Body of pancreas (tissue), 4 donors: ENCODE results near the gene EDIL3. TPM values are rescaled to one million over a fixed set of nuclear protein-coding genes. Genes with fewer than 3 reads are reported as not detected.
A peak's percentile ranks its signal among the peaks of the same experiment; 100 is the strongest.

ENCODE experiments used
- ATAC-seq: fragments of 150-250 bp; one replicate; pipeline ENCODE4 v1.9.1; 2016
- DNase-seq, 4 donors: peaks; one replicate each; pipeline ENCODE4 v3.0.0-alpha.2; 2019
- H3K27ac ChIP-seq, 4 donors: fragments of 200-600 bp; sonication (generic); 1 replicate in 3 of 4; 2 replicates in 1 of 4; pipeline versions ENCODE4 v1.5.1 to v1.6.1; 2016 to 2019; ENCODE audit warnings: mild to moderate bottlenecking in 1 of 4, mixed read lengths in 1 of 4, moderate library complexity in 1 of 4
- H3K27me3 ChIP-seq, 2 donors: fragments of 200-600 bp; sonication (generic); one replicate each; pipeline ENCODE4 v1.6.0; 2016; ENCODE audit warnings: mild to moderate bottlenecking in 1 of 2
- H3K36me3 ChIP-seq, 2 donors: fragments of 200-600 bp; sonication (generic); replicated peaks in 1 of 2; 2 replicates each; pipeline ENCODE4 v1.5.1; 2016; ENCODE audit warnings: low read depth in 2 of 2; ENCODE audit not compliant: insufficient read depth in 1 of 2
- H3K4me1 ChIP-seq: fragments of 200-600 bp; sonication (generic); one replicate; pipeline ENCODE4 v1.6.0; 2016
- H3K4me3 ChIP-seq, 2 donors: fragments of 200-600 bp; sonication (generic); 1 replicate in 1 of 2; 2 replicates in 1 of 2; pipeline ENCODE4 v1.5.1; 2016 to 2019
- H3K9me3 ChIP-seq, 3 donors: fragments of 200-600 bp; sonication (generic); 1 replicate in 2 of 3; 2 replicates in 1 of 3; pipeline ENCODE4 v1.5.1; 2016
- POLR2A ChIP-seq, 3 donors: fragments of 450-650 bp; IDR thresholded peaks; one replicate each; pipeline ENCODE4 v1.6.1; 2016; ENCODE audit warnings: antibody characterized with exemption in 3 of 3, mild to moderate bottlenecking in 2 of 3
- WGBS, 2 donors: methylation state at CpG; one replicate each; pipeline ENCODE4 v1.1.5; 2017; 5-methylcytosine and 5-hydroxymethylcytosine counted together
- intact Hi-C: fragments of 100-400 bp; cut with DNase I; formaldehyde crosslinking; loops from one replicate; pipeline ENCODE4 v1.15.1; 2023
- total RNA-seq, 2 donors: library from RNA; depleted of rRNA; stranded (reverse); fragments of >200 nt; gene quantifications; one replicate each; pipeline ENCODE4 v1.1.0, GENCODE V29; 2016
- TF ChIP-seq, protein P1 (sequence below), 7 experiments: fragments of 450-650 bp in 4 of 7; fragments of 200-600 bp in 3 of 7; sonication (generic) in 3 of 7; IDR thresholded peaks; one replicate each; pipeline ENCODE4 v1.5.1; 2016 to 2019; ENCODE audit warnings: antibody characterized with exemption in 7 of 7

The EDIL3 gene
- total RNA-seq, 2 donors from 2014 or later: 2.3 to 4.7 TPM

DNA sequence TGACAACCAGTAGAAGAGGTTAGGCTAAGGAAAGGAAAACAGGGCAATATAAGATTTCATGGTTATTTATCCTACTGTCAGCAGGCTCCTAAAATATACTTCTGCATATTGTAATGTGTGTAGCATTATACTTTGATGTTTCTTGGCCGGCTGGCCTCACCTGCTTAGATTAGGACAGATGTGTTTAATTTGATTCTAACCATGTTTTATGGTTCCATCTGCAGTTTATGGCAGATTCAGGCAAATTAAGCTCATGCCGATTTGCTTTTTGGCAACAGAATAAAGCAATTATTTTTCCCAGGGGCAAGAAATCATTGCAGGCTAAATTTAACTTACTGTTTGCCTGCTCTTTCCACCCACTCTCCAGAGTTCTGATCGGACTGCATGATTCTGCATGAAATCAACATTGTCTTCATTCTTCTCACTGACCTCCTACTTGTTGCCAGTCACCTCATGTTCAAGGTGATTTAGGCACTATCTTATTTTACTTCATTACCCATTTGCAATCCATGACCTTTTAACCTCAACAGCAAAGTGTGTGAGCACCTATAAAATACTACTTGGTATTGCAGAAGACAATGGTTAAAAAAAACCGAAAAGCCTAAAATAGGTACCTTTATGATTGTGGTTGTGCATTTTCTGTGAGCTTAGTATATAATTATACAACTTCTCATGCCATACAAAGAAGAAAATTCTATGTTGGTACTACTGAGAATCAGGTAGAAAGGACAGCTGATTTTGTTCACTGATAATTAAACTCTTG, 125.2 kb downstream of the EDIL3 start:
- ATAC-seq (no peak), DNase-seq (no peak)
- 50 to 65% methylated on average over 4 of the region's 4 CpGs for WGBS, 2 donors
- Histone ChIP-seq H3K4me1 (no peaks in the 10 kb centered on the region), H3K9me3 (no peaks in the 10 kb centered on the region), H3K4me3 (no peak overlapping the region), H3K27ac (no peak overlapping the region), H3K27me3 (no peaks in the 10 kb centered on the region), H3K36me3 (no peaks in the 10 kb centered on the region)
- intact Hi-C loops: no loop called here
- TF ChIP-seq, protein P1, sequence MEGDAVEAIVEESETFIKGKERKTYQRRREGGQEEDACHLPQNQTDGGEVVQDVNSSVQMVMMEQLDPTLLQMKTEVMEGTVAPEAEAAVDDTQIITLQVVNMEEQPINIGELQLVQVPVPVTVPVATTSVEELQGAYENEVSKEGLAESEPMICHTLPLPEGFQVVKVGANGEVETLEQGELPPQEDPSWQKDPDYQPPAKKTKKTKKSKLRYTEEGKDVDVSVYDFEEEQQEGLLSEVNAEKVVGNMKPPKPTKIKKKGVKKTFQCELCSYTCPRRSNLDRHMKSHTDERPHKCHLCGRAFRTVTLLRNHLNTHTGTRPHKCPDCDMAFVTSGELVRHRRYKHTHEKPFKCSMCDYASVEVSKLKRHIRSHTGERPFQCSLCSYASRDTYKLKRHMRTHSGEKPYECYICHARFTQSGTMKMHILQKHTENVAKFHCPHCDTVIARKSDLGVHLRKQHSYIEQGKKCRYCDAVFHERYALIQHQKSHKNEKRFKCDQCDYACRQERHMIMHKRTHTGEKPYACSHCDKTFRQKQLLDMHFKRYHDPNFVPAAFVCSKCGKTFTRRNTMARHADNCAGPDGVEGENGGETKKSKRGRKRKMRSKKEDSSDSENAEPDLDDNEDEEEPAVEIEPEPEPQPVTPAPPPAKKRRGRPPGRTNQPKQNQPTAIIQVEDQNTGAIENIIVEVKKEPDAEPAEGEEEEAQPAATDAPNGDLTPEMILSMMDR (IDR thresholded peaks at IDR 0.05): no peak
- no peak for TF ChIP-seq POLR2A (IDR thresholded peaks at IDR 0.05)

DNA sequence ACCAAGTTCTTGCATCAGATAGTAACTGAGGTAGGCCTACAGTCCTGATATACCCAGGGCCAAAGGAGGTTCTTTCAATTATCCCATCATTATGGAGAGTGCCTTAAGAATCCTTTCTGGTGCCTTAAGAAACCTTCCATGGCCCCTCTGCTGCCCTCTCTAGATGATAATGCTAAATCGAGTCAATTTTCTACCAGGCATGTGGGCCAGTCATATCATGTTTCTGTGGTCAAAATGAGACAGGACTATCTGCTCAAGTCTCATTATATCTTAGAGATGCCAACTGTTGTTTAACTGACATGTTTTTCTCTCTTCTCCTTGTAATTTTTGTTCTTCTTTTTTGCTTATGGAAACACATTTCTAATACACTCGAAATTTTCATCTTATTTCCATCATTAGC, 127.6 kb downstream of the EDIL3 start:
- no peaks in the 10 kb centered on the region for H3K27me3 ChIP-seq
- TF ChIP-seq POLR2A (IDR thresholded peaks at IDR 0.05): no peak
- TF ChIP-seq, protein P1 (IDR thresholded peaks at IDR 0.05): no peak
- 44 to 61% methylated on average over 2 of the region's 2 CpGs for WGBS, 2 donors

DNA sequence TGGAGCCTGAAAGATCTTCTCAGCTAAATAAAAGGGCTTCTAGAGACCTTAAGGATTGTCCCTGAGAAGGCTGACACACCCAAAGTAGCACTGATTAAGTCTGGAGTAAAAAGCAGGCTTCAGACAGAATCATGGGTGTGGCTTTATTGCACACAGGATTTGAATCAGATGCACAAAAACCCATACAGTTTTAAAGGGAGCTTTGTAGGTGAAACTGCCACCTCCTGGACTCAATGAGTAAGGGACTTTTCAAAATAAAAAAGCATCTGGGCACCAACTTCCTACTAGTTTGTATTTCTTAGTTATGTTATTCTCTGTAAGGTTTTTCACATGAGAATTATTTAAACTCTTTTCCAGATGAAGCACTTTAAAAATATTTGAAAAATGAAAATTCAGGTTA, 129.4 kb downstream of the EDIL3 start:
- ATAC-seq (no peak), DNase-seq (no peak)
- Histone ChIP-seq H3K4me1 (no peaks in the 10 kb centered on the region), H3K9me3 (no peaks in the 10 kb centered on the region), H3K27ac (no peak overlapping the region), H3K27me3 (no peaks in the 10 kb centered on the region), H3K4me3 (no peak overlapping the region), H3K36me3 (no peaks in the 10 kb centered on the region)
- TF ChIP-seq, protein P1 (IDR thresholded peaks at IDR 0.05): peak in 1 of 7 experiments; percentile 8
- no peak for TF ChIP-seq POLR2A (IDR thresholded peaks at IDR 0.05)
- intact Hi-C loops: no loop called here

More for the DNA sequence above, 127.6 kb downstream of the EDIL3 start:
- no peaks in the 10 kb centered on the region for H3K4me1 ChIP-seq
- ATAC-seq (no peak), DNase-seq (no peak)
- H3K4me3 ChIP-seq: no peak overlapping the region
- H3K9me3 ChIP-seq: no peaks in the 10 kb centered on the region
- intact Hi-C loops: no loop called here
- no peaks in the 10 kb centered on the region for H3K36me3 ChIP-seq
- H3K27ac ChIP-seq: no peak overlapping the region

DNA sequence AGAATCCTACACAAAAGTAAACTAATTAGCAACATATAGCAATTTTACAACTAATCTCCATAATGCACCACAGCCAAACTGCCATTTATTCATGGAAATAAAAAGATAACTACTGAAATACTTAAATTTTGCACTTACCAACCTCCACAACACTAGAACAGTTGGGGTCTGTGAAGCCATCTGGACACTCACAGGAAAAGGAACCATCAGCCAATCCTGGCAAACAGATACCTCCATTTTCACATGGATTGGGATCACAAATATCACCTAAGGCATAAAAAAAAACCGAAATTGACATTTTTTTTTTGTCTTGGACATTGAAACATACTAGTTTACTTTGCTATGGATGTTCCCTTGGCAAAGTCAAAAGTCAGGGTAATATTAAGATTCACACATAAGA, 130.7 kb downstream of the EDIL3 start:
- H3K27me3 ChIP-seq: no peaks in the 10 kb centered on the region
- H3K27ac ChIP-seq: no peak overlapping the region
- DNase-seq (no peak), ATAC-seq (no peak)
- TF ChIP-seq, protein P1 (IDR thresholded peaks at IDR 0.05): no peak
- no peak for TF ChIP-seq POLR2A (IDR thresholded peaks at IDR 0.05)
- intact Hi-C loops: no loop called here
- H3K4me1 ChIP-seq: no peaks in the 10 kb centered on the region
- H3K4me3 ChIP-seq: no peak overlapping the region
- no peaks in the 10 kb centered on the region for H3K36me3 ChIP-seq
- no peaks in the 10 kb centered on the region for H3K9me3 ChIP-seq
- WGBS, 2 donors: 39 to 65% methylated on average over 1 of the region's 1 CpG

DNA sequence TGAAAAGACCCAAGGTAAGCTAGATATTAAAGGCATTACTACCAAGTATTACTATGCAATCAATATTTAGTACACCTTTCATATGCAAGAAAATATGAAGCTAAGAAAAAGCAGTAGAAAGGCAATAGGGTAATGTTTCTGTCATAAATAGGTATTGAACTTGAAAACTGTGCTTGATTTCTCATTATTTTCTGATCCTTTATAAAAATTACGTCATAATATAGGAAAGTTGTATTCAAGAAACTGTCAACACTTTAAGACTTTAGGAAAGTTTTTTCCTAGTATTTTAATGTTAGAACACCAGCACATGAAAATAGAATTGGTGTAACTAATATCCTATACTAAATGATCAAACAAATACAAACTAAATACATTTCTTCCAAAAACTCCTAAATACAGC, 133.2 kb downstream of the EDIL3 start:
- ATAC-seq: no peak
- no peak for DNase-seq
- no peaks in the 10 kb centered on the region for H3K4me1 ChIP-seq
- no peak overlapping the region for H3K4me3 ChIP-seq
- intact Hi-C loops: no loop called here
- no peaks in the 10 kb centered on the region for H3K36me3 ChIP-seq
- 47 to 56% methylated on average over 1 of the region's 1 CpG for WGBS, 2 donors
- H3K9me3 ChIP-seq: no peaks in the 10 kb centered on the region
- TF ChIP-seq, protein P1 (IDR thresholded peaks at IDR 0.05): no peak
- no peak for TF ChIP-seq POLR2A (IDR thresholded peaks at IDR 0.05)
- no peaks in the 10 kb centered on the region for H3K27me3 ChIP-seq
- H3K27ac ChIP-seq: no peak overlapping the region
